HCT116 (cell line): ENCODE data around the gene NEK9. TPM values are rescaled to one million over a fixed set of nuclear protein-coding genes. Genes with fewer than 3 reads are reported as not detected.

Source experiments
- ATAC-seq: fragments of 200-7000 bp; cut with Tn5 transposase; 2 replicates; pipeline ENCODE4 v1.9.1; 2020; ENCODE audit warnings: mild to moderate bottlenecking, moderate library complexity
- BruUV-seq: library from RNA; stranded (reverse); fragments of 400-500 nt; replicated peaks from 2 replicates; lab custom pipeline; 2021; lab: Mats Ljungman, UMichigan
- CTCF ChIA-PET: fragments of 300-600 bp; sonication (Branson Sonifier 250); formaldehyde crosslinking; loops from one replicate; lab custom pipeline; 2021; ENCODE audit warnings: antibody characterized with exemption; lab: Charles Lee
- POLR2A ChIA-PET: fragments of 300-600, 350-600 bp; sonication (Branson Sonifier 250); formaldehyde crosslinking; loops from one replicate; lab custom pipeline; 2021; ENCODE audit warnings: antibody characterized with exemption; lab: Charles Lee
- RAD21 ChIA-PET, 2 experiments: fragments of 300-600 bp; sonication (Branson Sonifier 250); formaldehyde crosslinking; loops; one replicate each; lab custom pipeline; 2023; ENCODE audit warnings: low total read pairs in 2 of 2; ENCODE audit not compliant: uncharacterized antibody in 2 of 2, unreplicated experiment in 2 of 2, low non-redundant PET in 1 of 2; lab: Charles Lee
- DNase-seq: peaks from one replicate; pipeline ENCODE4 v3.0.0-alpha.2; 2010; ENCODE audit warnings: low read depth, low spot score
- H2AFZ ChIP-seq: fragments of 200-600 bp; shearing (Covaris generic), sonication (generic); 2 replicates; pipeline ENCODE4 v1.6.1; 2017; ENCODE audit warnings: low read depth, mixed run types, mixed read lengths, antibody characterized with exemption, low read length; ENCODE audit not compliant: poor library complexity, severe bottlenecking
- H3K27ac ChIP-seq: 2 replicates; pipeline ENCODE4 v1.5.1; 2012; ENCODE audit warnings: low read depth, low read length
- H3K27me3 ChIP-seq: fragments of 200-600 bp; sonication (generic); 2 replicates; pipeline ENCODE4 v1.6.1; 2016; ENCODE audit warnings: mixed run types, low read length, mixed read lengths; ENCODE audit not compliant: insufficient read depth
- H3K36me3 ChIP-seq, 2 experiments: fragments of 200-500 bp in 1 of 2; fragments of 200-600 bp in 1 of 2; sonication (Bioruptor generic) in 1 of 2; sonication (generic) in 1 of 2; 2 replicates each; pipeline versions ENCODE4 v1.5.1 to v1.6.1; 2014 to 2016; ENCODE audit warnings: low read length in 2 of 2, inconsistent platforms in 1 of 2, mixed read lengths in 1 of 2, mixed run types in 1 of 2; ENCODE audit not compliant: insufficient read depth in 2 of 2, control insufficient read depth in 1 of 2
- H3K4me1 ChIP-seq, 2 experiments: fragments of 200-600 bp in 1 of 2; sonication (generic) in 1 of 2; 2 replicates each; pipeline versions ENCODE4 v1.5.1 to v1.6.1; 2012 to 2017; ENCODE audit warnings: low read length in 2 of 2, inconsistent platforms in 1 of 2, mild to moderate bottlenecking in 1 of 2, mixed read lengths in 1 of 2, mixed run types in 1 of 2, moderate library complexity in 1 of 2; ENCODE audit not compliant: insufficient read depth in 2 of 2, control insufficient read depth in 1 of 2
- H3K4me2 ChIP-seq: fragments of 200-600 bp; sonication (generic); 2 replicates; pipeline ENCODE4 v1.6.1; 2017; ENCODE audit warnings: mixed run types, low read length, mixed read lengths
- H3K4me3 ChIP-seq, 2 experiments: fragments of 200-600 bp in 1 of 2; sonication (generic) in 1 of 2; replicated peaks in 1 of 2; 2 replicates each; pipeline ENCODE4 v1.5.1; 2011 to 2016; ENCODE audit warnings: low read length in 2 of 2, control low read depth in 1 of 2, low read depth in 1 of 2, mild to moderate bottlenecking in 1 of 2, mixed read lengths in 1 of 2, mixed run types in 1 of 2
- H3K79me2 ChIP-seq: fragments of 200-600 bp; sonication (generic); 2 replicates; pipeline ENCODE4 v1.6.1; 2017; ENCODE audit warnings: mild to moderate bottlenecking, mixed run types, low read length, moderate library complexity, mixed read lengths; ENCODE audit not compliant: insufficient read depth
- H3K9ac ChIP-seq: fragments of 200-600 bp; sonication (generic); 2 replicates; pipeline ENCODE4 v1.6.1; 2016; ENCODE audit warnings: low read length, mixed read lengths
- H3K9me2 ChIP-seq: fragments of 200-600 bp; sonication (generic), shearing (Covaris generic); 2 replicates; pipeline ENCODE4 v1.6.1; 2017; ENCODE audit warnings: mixed run types, mild to moderate bottlenecking, moderate library complexity; ENCODE audit not compliant: insufficient read depth
- H3K9me3 ChIP-seq, 2 experiments: fragments of 200-500 bp in 1 of 2; fragments of 200-600 bp in 1 of 2; sonication (Bioruptor generic) in 1 of 2; sonication (generic) in 1 of 2; 2 replicates each; pipeline ENCODE4 v1.6.1; 2014 to 2017; ENCODE audit warnings: low read length in 2 of 2, mixed read lengths in 2 of 2, inconsistent platforms in 1 of 2, low read depth in 1 of 2, mild to moderate bottlenecking in 1 of 2, mixed run types in 1 of 2, moderate library complexity in 1 of 2; ENCODE audit not compliant: control insufficient read depth in 1 of 2, insufficient read depth in 1 of 2
- H4K20me1 ChIP-seq: fragments of 200-600 bp; sonication (generic), shearing (Covaris generic); 2 replicates; pipeline ENCODE4 v1.6.1; 2017; ENCODE audit warnings: mixed run types, mild to moderate bottlenecking, moderate library complexity; ENCODE audit not compliant: insufficient read depth
- ELF1 ChIP-seq: IDR thresholded peaks from 2 replicates; pipeline ENCODE4 v1.6.1; 2012; ENCODE audit warnings: low read depth, borderline replicate concordance
- REST ChIP-seq: IDR thresholded peaks from 2 replicates; pipeline ENCODE4 v1.6.1; 2012; ENCODE audit warnings: low read depth
- SIN3A ChIP-seq: IDR thresholded peaks from 2 replicates; pipeline ENCODE4 v1.6.1; 2012; ENCODE audit warnings: low read depth
- SP1 ChIP-seq: IDR thresholded peaks from 2 replicates; pipeline ENCODE4 v1.6.1; 2012; ENCODE audit warnings: low read depth
- ZFX ChIP-seq: fragments of 450-650 bp; IDR thresholded peaks from 2 replicates; pipeline ENCODE4 v1.6.1; 2017
- intact Hi-C: fragments of 100-400 bp; cut with micrococcal nuclease; formaldehyde crosslinking; loops from 2 replicates; pipeline ENCODE4 v1.10.0; 2022
- total RNA-seq: library from RNA; stranded (reverse); gene quantifications from one replicate; pipeline ENCODE4 v1.2.1, GENCODE V29; 2021; ENCODE audit not compliant: unreplicated experiment
- TF ChIP-seq, protein P1 (sequence below): IDR thresholded peaks from 2 replicates; pipeline ENCODE4 v1.6.1; 2012

The NEK9 gene
- total RNA-seq, 1 experiment from 2014 or later: 64.4 TPM

- intact Hi-C loops: loop anchor here (5.0 kb wide), 1 partner anchor 434 kb away; no protein-coding TSS in a partner anchor
- peak overlapping the region; percentile 97 for H3K9ac ChIP-seq
- TF ChIP-seq ELF1 (no peak), SP1 (no peak), SIN3A (no peak), REST (no peak), ZFX (no peak)
- TF ChIP-seq, protein P1, sequence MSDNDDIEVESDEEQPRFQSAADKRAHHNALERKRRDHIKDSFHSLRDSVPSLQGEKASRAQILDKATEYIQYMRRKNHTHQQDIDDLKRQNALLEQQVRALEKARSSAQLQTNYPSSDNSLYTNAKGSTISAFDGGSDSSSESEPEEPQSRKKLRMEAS: peak; percentile 78
- H3K27ac ChIP-seq: peak overlapping the region; percentile 94
- POLR2A ChIA-PET: interaction anchor here (2.4 kb wide), 1 partner anchor 168 kb away, joined by 10 read pairs; no protein-coding TSS in a partner anchor
- CTCF ChIA-PET: no interaction called here
- DNase-seq (no peak), ATAC-seq (no peak)
- RAD21 ChIA-PET: no interaction called here
- H3K9me3 ChIP-seq: no peaks in the 10 kb centered on the region
- peak overlapping the region; percentile 78 to 86 for H3K4me3 ChIP-seq
- H3K4me1 ChIP-seq: peaks cover 33 to 43% of the 10 kb centered on the region in 2 experiments
- no peaks in the 10 kb centered on the region for H3K9me2 ChIP-seq
- no peaks in the 10 kb centered on the region for H4K20me1 ChIP-seq
- H3K36me3 ChIP-seq: peaks cover 0 to 5% of the 10 kb centered on the region in 2 experiments; a peak in 1 of 4 replicates
- H3K4me2 ChIP-seq: peak overlapping the region; percentile 93
- H3K79me2 ChIP-seq: peaks cover 50% of the 10 kb centered on the region
- no peak overlapping the region for H2AFZ ChIP-seq
- H3K27me3 ChIP-seq: no peaks in the 10 kb centered on the region
- BruUV-seq: no TSS peak
These were observed 1.2 kb upstream of the NEK9 start for GRCh38 chr14:75127903-75128595.
